Measurements from ENCODE around the gene DNAH14. TPM values are rescaled to one million over a fixed set of nuclear protein-coding genes. Genes with fewer than 3 reads are reported as not detected.

The DNAH14 gene
- total RNA-seq, 3 donors from 2014 or later: 6.1 to 38.6 (median 23.9) TPM

DNA sequence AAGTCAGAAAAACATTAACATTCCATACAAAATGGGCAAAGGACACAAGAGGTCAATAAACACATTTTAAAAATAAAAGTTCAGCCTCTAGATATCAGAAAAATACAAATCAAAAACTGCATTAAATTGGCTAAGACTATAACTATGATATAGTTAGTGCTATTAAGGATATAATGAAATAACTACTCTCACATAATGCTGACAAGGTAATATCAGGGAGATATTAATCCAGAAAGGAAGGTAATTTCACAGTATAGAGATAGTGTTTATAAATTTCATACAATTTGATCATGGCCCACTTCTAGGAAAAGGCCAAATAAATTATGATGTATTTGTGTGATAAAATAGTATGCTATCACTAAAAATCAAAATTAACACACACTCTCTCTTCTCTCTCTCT, 436.5 kb downstream of the DNAH14 start:
- no peak for TF ChIP-seq CTCF (IDR thresholded peaks at IDR 0.05)
- TF ChIP-seq POLR2AphosphoS5 (IDR thresholded peaks at IDR 0.05): no peak
- TF ChIP-seq POLR2A (IDR thresholded peaks at IDR 0.05): no peak
- Histone ChIP-seq H3K27ac (no peak overlapping the region), H3K4me3 (no peak overlapping the region), H3K4me1 (no peaks in the 10 kb centered on the region), H3K36me3 (no peaks in the 10 kb centered on the region), H3K9me3 (no peaks in the 10 kb centered on the region), H3K27me3 (no peaks in the 10 kb centered on the region)
- DNase-seq (ENCODE audit: low spot score in 2 of 2): no peak
- intact Hi-C loops (cut with DNase I; ENCODE audit: low total_unique reads): no loop called here

GRCh38 chr1:225366552-225366951, 437.1 kb downstream of the DNAH14 start:
- no peak for DNase-seq (ENCODE audit: low spot score in 2 of 2)
- TF ChIP-seq CTCF (IDR thresholded peaks at IDR 0.05): no peak
- no peak overlapping the region for H3K4me3 ChIP-seq
- no peaks in the 10 kb centered on the region for H3K27me3 ChIP-seq
- H3K27ac ChIP-seq: no peak overlapping the region
- no peaks in the 10 kb centered on the region for H3K9me3 ChIP-seq
- intact Hi-C loops (cut with DNase I; ENCODE audit: low total_unique reads): no loop called here
- no peaks in the 10 kb centered on the region for H3K4me1 ChIP-seq
- H3K36me3 ChIP-seq: no peaks in the 10 kb centered on the region

DNA sequence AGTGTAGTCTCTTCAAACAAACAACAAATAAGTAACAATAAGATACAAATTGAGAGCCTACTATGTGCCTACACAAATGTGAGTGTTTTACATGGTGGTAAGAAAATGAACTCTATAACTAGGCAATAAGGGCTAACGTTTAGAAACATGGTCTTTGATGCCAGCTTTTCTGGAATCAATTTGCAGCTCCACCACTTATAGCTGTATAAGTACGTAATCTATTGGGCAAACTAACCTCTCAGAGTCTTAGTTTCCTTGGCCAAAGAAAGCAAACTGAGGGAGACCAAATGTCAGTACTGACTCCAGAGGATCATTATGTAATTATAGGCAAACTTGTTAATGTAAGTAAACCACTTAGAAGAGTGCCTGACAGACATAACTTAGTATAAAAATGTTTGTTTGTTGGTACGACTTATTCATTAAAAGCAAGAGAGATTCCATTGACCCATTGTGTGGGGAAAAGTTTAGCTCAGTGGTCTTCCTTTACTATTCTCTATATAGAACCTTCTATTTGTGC, 438.6 kb downstream of the DNAH14 start:
- Histone ChIP-seq H3K4me1 (no peaks in the 10 kb centered on the region), H3K27ac (no peak overlapping the region), H3K9me3 (no peaks in the 10 kb centered on the region), H3K4me3 (no peak overlapping the region), H3K36me3 (no peaks in the 10 kb centered on the region), H3K27me3 (no peaks in the 10 kb centered on the region)
- intact Hi-C loops (cut with DNase I; ENCODE audit: low total_unique reads): no loop called here
- DNase-seq (ENCODE audit: low spot score in 2 of 2): no peak
- TF ChIP-seq CTCF (IDR thresholded peaks at IDR 0.05) (no peak), POLR2AphosphoS5 (IDR thresholded peaks at IDR 0.05) (no peak), POLR2A (IDR thresholded peaks at IDR 0.05) (no peak)

DNA sequence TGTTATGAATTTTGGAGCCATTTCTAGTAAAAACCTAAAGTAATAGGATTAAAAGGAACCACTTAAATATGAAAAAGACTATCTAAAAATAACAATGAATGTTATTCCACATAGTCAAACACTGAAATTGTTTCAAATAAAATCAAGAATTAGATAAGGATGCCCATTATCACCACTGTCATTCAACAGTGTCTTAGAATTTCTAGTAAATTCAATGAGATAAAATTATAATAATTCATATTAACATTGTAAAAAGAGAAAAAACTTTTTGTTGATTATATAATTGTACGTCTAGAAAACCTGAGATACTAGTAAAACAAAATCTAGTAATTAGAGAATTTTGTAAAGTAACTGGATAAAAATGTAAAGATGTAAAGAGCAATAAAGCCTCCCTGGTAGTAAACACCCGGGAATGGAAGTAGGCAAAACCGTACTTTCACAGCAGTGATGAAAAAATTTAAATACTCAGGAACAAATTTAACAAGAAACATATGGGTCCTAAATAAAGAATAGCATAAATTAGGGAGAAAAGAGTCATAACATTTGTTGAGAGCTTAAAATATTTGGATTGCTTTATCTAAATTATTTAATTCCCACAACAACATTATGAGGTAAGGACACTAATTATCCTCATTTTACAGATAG, 442.0 kb downstream of the DNAH14 start:
- Histone ChIP-seq H3K27me3 (no peaks in the 10 kb centered on the region), H3K4me3 (no peak overlapping the region), H3K27ac (no peak overlapping the region), H3K36me3 (no peaks in the 10 kb centered on the region), H3K4me1 (no peaks in the 10 kb centered on the region), H3K9me3 (no peaks in the 10 kb centered on the region)
- TF ChIP-seq CTCF (IDR thresholded peaks at IDR 0.05) (no peak), POLR2A (IDR thresholded peaks at IDR 0.05) (no peak), POLR2AphosphoS5 (IDR thresholded peaks at IDR 0.05) (no peak)
- intact Hi-C loops (cut with DNase I; ENCODE audit: low total_unique reads): no loop called here
- DNase-seq (ENCODE audit: low spot score in 2 of 2): no peak

- H3K27ac ChIP-seq: no peak overlapping the region
- intact Hi-C loops (cut with DNase I; ENCODE audit: low total_unique reads): no loop called here
- no peaks in the 10 kb centered on the region for H3K9me3 ChIP-seq
- no peak overlapping the region for H3K4me3 ChIP-seq
- H3K27me3 ChIP-seq: no peaks in the 10 kb centered on the region
- no peaks in the 10 kb centered on the region for H3K4me1 ChIP-seq
- TF ChIP-seq POLR2AphosphoS5 (IDR thresholded peaks at IDR 0.05) (no peak), POLR2A (IDR thresholded peaks at IDR 0.05) (no peak), CTCF (IDR thresholded peaks at IDR 0.05) (no peak)
- DNase-seq (ENCODE audit: low spot score in 2 of 2): no peak
- H3K36me3 ChIP-seq: no peaks in the 10 kb centered on the region
These were observed 443.7 kb downstream of the DNAH14 start for GRCh38 chr1:225373155-225373554.

All from breast epithelium (tissue), 4 donors.